Measurements from ENCODE around the gene SMPD3.

Gene SMPD3

GRCh38 chr16:68389750-68390371 is 58.4 kb downstream of the SMPD3 start:
- H2AFZ ChIP-seq (ENCODE audit: low read depth, low read length): no peak overlapping the region
- no peaks in the 10 kb centered on the region for H3K9me3 ChIP-seq (ENCODE audit: insufficient read depth, low read length)
- H3K27ac ChIP-seq (ENCODE audit: low read length): no peak overlapping the region
- no peak for TF ChIP-seq EZH2phosphoT487 (IDR thresholded peaks at IDR 0.05; ENCODE audit: low read depth)
- no peak for TF ChIP-seq CTCF (IDR thresholded peaks at IDR 0.05; ENCODE audit: low read depth, low read length)
- no peaks in the 10 kb centered on the region for H3K36me3 ChIP-seq (replicated peaks; ENCODE audit: low read depth, low read length)
- H3K79me2 ChIP-seq (ENCODE audit: low read length): no peaks in the 10 kb centered on the region
- no peaks in the 10 kb centered on the region for H3K27me3 ChIP-seq (ENCODE audit: low read depth, low read length)
- H3K4me1 ChIP-seq (ENCODE audit: low read length): peaks cover 6% of the 10 kb centered on the region
- H3K4me3 ChIP-seq (ENCODE audit: low read length): no peak overlapping the region
- no peaks in the 10 kb centered on the region for H4K20me1 ChIP-seq (ENCODE audit: insufficient read depth, low read length)
- H3K9ac ChIP-seq (ENCODE audit: low read length): no peak overlapping the region
- H3K4me2 ChIP-seq (ENCODE audit: low read length): no peak overlapping the region

- Histone ChIP-seq H3K9ac (ENCODE audit: low read length) (no peak overlapping the region), H3K36me3 (replicated peaks; ENCODE audit: low read depth, low read length) (no peaks in the 10 kb centered on the region), H3K4me2 (ENCODE audit: low read length) (no peak overlapping the region), H3K27me3 (ENCODE audit: low read depth, low read length) (no peaks in the 10 kb centered on the region), H3K4me3 (ENCODE audit: low read length) (no peak overlapping the region), H4K20me1 (ENCODE audit: insufficient read depth, low read length) (no peaks in the 10 kb centered on the region), H2AFZ (ENCODE audit: low read depth, low read length) (no peak overlapping the region), H3K9me3 (ENCODE audit: insufficient read depth, low read length) (no peaks in the 10 kb centered on the region), H3K79me2 (ENCODE audit: low read length) (no peaks in the 10 kb centered on the region), H3K4me1 (ENCODE audit: low read length) (peaks cover 14% of the 10 kb centered on the region), H3K27ac (ENCODE audit: low read length) (no peak overlapping the region)
- TF ChIP-seq CTCF (IDR thresholded peaks at IDR 0.05; ENCODE audit: low read depth, low read length): no peak
- no peak for TF ChIP-seq EZH2phosphoT487 (IDR thresholded peaks at IDR 0.05; ENCODE audit: low read depth)
Observed at GRCh38 chr16:68389006-68389405, 59.3 kb downstream of the SMPD3 start.

- peaks cover 15% of the 10 kb centered on the region for H3K4me1 ChIP-seq (ENCODE audit: low read length)
- H3K4me3 ChIP-seq (ENCODE audit: low read length): no peak overlapping the region
- no peaks in the 10 kb centered on the region for H4K20me1 ChIP-seq (ENCODE audit: insufficient read depth, low read length)
- no peaks in the 10 kb centered on the region for H3K27me3 ChIP-seq (ENCODE audit: low read depth, low read length)
- no peak overlapping the region for H3K27ac ChIP-seq (ENCODE audit: low read length)
- H3K4me2 ChIP-seq (ENCODE audit: low read length): no peak overlapping the region
- no peaks in the 10 kb centered on the region for H3K36me3 ChIP-seq (replicated peaks; ENCODE audit: low read depth, low read length)
- no peaks in the 10 kb centered on the region for H3K79me2 ChIP-seq (ENCODE audit: low read length)
- no peak for TF ChIP-seq CTCF (IDR thresholded peaks at IDR 0.05; ENCODE audit: low read depth, low read length)
- no peak for TF ChIP-seq EZH2phosphoT487 (IDR thresholded peaks at IDR 0.05; ENCODE audit: low read depth)
- H3K9ac ChIP-seq (ENCODE audit: low read length): no peak overlapping the region
- no peaks in the 10 kb centered on the region for H3K9me3 ChIP-seq (ENCODE audit: insufficient read depth, low read length)
- no peak overlapping the region for H2AFZ ChIP-seq (ENCODE audit: low read depth, low read length)
Observed at GRCh38 chr16:68388124-68388523, 60.2 kb downstream of the SMPD3 start.

GRCh38 chr16:68387301-68387700 is 61.0 kb downstream of the SMPD3 start:
- no peak overlapping the region for H2AFZ ChIP-seq (ENCODE audit: low read depth, low read length)
- H4K20me1 ChIP-seq (ENCODE audit: insufficient read depth, low read length): no peaks in the 10 kb centered on the region
- H3K79me2 ChIP-seq (ENCODE audit: low read length): no peaks in the 10 kb centered on the region
- no peak overlapping the region for H3K9ac ChIP-seq (ENCODE audit: low read length)
- H3K4me2 ChIP-seq (ENCODE audit: low read length): no peak overlapping the region
- H3K4me3 ChIP-seq (ENCODE audit: low read length): no peak overlapping the region
- H3K27me3 ChIP-seq (ENCODE audit: low read depth, low read length): no peaks in the 10 kb centered on the region
- TF ChIP-seq EZH2phosphoT487 (IDR thresholded peaks at IDR 0.05; ENCODE audit: low read depth) (no peak), CTCF (IDR thresholded peaks at IDR 0.05; ENCODE audit: low read depth, low read length) (no peak)
- peaks cover 20% of the 10 kb centered on the region for H3K4me1 ChIP-seq (ENCODE audit: low read length)
- no peaks in the 10 kb centered on the region for H3K36me3 ChIP-seq (replicated peaks; ENCODE audit: low read depth, low read length)
- no peaks in the 10 kb centered on the region for H3K9me3 ChIP-seq (ENCODE audit: insufficient read depth, low read length)
- H3K27ac ChIP-seq (ENCODE audit: low read length): no peak overlapping the region
